Activated T-cell treated with anti-CD3 and anti-CD28 coated beads for 24 hours (primary cell): ENCODE measurements around the gene DNAH8.
"Not testable (repeated sequence)": the region's sequence is repeated elsewhere in the genome, so short reads cannot be mapped to it uniquely, and the experiment has no call there.

Source experiments
- DNase-seq: peaks from one replicate; pipeline ENCODE4 v3.0.0-alpha.2; 2020; ENCODE audit warnings: low read depth

The DNAH8 gene

GRCh38 chr6:38750968-38751615 is 36.0 kb downstream of the DNAH8 start:
- DNase-seq = no peak

- DNase-seq = no peak
These were observed 38.6 kb downstream of the DNAH8 start for GRCh38 chr6:38753707-38754106.

- no peak for DNase-seq
These were observed 40.1 kb downstream of the DNAH8 start for GRCh38 chr6:38755207-38755606.

GRCh38 chr6:38755874-38756273 is 40.8 kb downstream of the DNAH8 start:
- DNase-seq = no peak

GRCh38 chr6:38760097-38760496 is 45.0 kb downstream of the DNAH8 start:
- DNase-seq = no peak

- DNase-seq = no peak
These were observed 47.7 kb downstream of the DNAH8 start for GRCh38 chr6:38762848-38763247.

- DNase-seq = no peak
These were observed 52.4 kb downstream of the DNAH8 start for GRCh38 chr6:38767560-38767959.

- no peak for DNase-seq
These were observed 58.2 kb downstream of the DNAH8 start for GRCh38 chr6:38773338-38773737.

GRCh38 chr6:38774929-38775707 is 60.0 kb downstream of the DNAH8 start:
- DNase-seq = no peak

- DNase-seq = no peak
These were observed 60.8 kb downstream of the DNAH8 start for GRCh38 chr6:38775870-38776269.

GRCh38 chr6:38776515-38776914 is 61.4 kb downstream of the DNAH8 start:
- DNase-seq = no peak

GRCh38 chr6:38779310-38780062 is 64.4 kb downstream of the DNAH8 start:
- no peak for DNase-seq

- DNase-seq = no peak
These were observed 67.5 kb downstream of the DNAH8 start for GRCh38 chr6:38782616-38783015.

- DNase-seq = no peak
These were observed 68.5 kb downstream of the DNAH8 start for GRCh38 chr6:38783443-38784228.

- no peak for DNase-seq
These were observed 69.6 kb downstream of the DNAH8 start for GRCh38 chr6:38784506-38785235.

- no peak for DNase-seq
These were observed 71.4 kb downstream of the DNAH8 start for GRCh38 chr6:38786486-38786885.

- no peak for DNase-seq
These were observed 74.1 kb downstream of the DNAH8 start for GRCh38 chr6:38789256-38789655.

GRCh38 chr6:38792356-38792755 is 77.2 kb downstream of the DNAH8 start:
- no peak for DNase-seq

GRCh38 chr6:38794682-38795081 is 79.6 kb downstream of the DNAH8 start:
- DNase-seq = no peak

GRCh38 chr6:38796006-38796405 is 80.9 kb downstream of the DNAH8 start:
- DNase-seq = no peak

- not testable (repeated sequence) for DNase-seq
These were observed 81.3 kb downstream of the DNAH8 start for GRCh38 chr6:38796437-38796836.
